GM19099 (cell line): ENCODE data around the gene NAA50.

Experiments used
- POLR2A ChIP-seq: IDR thresholded peaks from 3 replicates; pipeline ENCODE4 v1.6.1; 2011; ENCODE audit warnings: low read depth; ENCODE audit not compliant: insufficient read length; ENCODE audit errors: extremely low read depth

The NAA50 gene

DNA sequence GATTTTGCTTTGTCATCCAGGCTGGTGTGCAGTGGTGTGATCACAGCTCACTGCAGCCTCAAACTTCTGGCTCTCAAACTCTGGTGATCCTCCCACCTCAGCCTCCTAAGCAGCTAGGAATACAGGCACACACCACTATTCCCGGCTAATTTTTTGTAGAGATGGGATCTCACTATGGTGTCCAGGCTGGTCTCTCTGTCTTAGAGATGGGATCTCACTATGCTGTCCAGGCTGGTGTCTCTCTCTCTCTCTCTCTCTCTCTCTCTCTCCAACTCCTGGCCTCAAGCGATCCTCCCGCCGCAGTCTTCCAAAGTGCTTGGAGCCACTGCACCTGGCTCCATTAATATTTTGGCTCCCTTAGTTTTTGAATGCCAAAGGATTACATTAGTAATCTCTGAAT lies 67.3 kb downstream of the NAA50 start:
- no peak for TF ChIP-seq POLR2A

DNA sequence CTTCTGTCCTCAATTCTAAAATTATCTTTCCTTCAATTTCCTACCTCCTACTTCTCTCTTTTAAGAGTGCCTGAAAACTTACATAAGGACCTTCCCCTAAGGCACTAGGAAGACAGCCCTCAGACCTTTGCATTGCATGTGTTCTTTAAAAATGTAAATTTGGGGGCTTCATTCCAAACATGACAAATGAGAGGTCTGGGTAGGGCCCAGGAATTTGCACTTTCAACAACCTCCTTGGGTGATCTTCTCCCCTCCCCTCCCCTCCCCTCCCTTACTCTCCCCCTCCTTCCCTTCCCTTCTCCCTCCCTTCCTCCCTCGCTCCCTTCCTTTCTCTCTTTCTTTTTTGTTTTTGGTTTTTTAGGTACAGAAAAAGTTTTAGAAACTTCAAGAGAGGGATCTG lies 68.3 kb downstream of the NAA50 start:
- TF ChIP-seq POLR2A: no peak

DNA sequence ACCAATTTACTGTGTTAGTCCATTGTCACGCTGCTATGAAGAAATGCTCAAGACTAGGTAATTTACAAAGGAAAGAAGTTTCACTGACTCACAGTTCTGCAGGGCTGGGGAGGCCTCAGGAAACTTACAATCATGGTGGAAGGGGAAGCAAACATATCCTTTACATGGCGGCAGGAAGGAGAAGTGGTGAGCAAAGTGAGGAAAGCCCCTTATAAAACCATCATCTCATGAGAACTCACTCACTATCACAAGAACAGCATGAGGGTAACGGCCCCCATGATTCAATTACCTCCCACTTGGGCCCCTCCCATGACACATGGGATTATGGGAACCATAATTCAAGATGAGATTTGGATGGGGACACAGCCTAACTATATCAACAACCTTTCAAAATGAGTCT lies 69.8 kb downstream of the NAA50 start:
- no peak for TF ChIP-seq POLR2A

DNA sequence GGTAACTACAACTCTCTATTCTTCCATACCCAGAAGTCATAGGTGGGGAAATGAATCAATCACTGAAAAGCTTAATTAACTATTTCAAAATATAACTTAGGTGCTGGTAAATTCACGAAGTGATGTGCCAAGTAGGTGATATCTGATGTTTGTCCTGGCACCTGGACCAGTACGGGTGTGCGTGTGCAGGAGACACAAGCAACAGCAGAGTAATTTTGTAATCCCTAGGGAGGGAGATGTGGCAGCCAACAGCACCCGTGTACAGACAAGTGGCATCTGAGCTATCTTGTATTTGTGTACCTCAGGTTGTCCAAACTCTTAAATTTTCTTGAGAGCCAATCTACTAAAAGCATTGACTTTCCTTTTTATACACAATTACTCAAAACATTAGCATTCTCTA lies 72.5 kb downstream of the NAA50 start:
- TF ChIP-seq POLR2A: no peak

DNA sequence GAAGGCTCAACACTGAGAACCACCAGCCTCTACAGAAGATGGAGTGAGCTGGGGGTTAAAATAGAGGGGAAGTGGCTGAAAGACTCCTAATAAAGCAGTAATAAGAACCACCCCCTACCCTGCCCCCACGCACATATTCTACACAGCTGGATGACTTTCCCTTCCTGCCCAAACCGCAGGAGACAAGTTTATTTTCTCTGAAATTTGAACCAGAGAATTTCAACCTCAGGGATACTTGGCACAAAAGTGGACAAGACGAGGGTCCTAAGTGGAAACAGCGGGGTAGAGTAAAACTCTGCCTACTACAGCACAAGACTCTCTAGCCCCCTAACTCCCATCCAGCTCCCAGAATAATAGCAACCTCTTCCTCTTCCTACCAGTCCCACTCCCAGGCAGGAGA lies 78.0 kb downstream of the NAA50 start:
- TF ChIP-seq POLR2A: no peak
